ENCODE results near the gene SGCD. TPM values are rescaled to one million over a fixed set of nuclear protein-coding genes. Genes with fewer than 3 reads are reported as not detected.

Gene SGCD
- total and polyA plus RNA-seq, 9 of the 15 experiments (the other 6 are each of a cell fraction or from before 2014, with no cell fraction given): not detected

DNA sequence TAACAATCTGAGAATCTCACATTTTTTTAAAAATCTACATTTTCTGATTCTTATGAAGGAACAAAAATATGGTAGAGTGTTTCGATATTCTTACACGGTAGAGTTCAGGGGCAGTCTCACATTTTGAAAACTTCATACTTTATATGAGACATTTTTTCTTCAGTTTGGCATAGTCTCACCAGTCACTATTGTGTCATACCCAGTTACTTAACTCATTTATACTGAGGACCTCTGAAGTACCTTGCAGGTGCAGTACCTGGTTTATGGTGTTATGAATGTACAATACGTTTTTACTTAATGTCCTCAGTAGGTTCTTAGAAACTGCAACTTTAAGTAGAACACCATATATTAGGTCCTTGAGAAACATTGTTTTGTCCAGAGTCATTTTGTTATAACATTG is 196.6 kb downstream of the SGCD start:
- no peak overlapping the region for H3K9ac ChIP-seq (ENCODE audit: insufficient read depth in 1 of 2, low read depth in 2 of 2, low read length in 2 of 2)
- no peak overlapping the region for H2AFZ ChIP-seq (ENCODE audit: low read depth, low read length)
- no peaks in the 10 kb centered on the region for H3K79me2 ChIP-seq (ENCODE audit: control insufficient read depth, insufficient read depth, low read length)
- no peaks in the 10 kb centered on the region for H3K9me1 ChIP-seq (ENCODE audit: control insufficient read depth, insufficient read depth, low read length)
- FAIRE-seq (no peak), DNase-seq (ENCODE audit: extremely low read depth in 1 of 4, low spot score in 3 of 4) (no peak), ATAC-seq (no peak)
- H3K27me3 ChIP-seq (ENCODE audit: control insufficient read depth in 2 of 2, insufficient read depth in 2 of 2, low read length in 2 of 2): no peaks in the 10 kb centered on the region
- ChIA-PET POLR2A (no interaction called here), CTCF (ENCODE audit: low intra/inter-chr PET ratio) (no interaction called here)
- intact Hi-C loops (cut with micrococcal nuclease): no loop called here
- in situ Hi-C loops (cut with MboI): no loop called here
- no peak overlapping the region for H3K27ac ChIP-seq (ENCODE audit: extremely low read depth, low read depth, low read length)
- BruUV-seq (replicated peaks): no TSS peak
- no peaks in the 10 kb centered on the region for H4K20me1 ChIP-seq (replicated peaks; ENCODE audit: control insufficient read depth, insufficient read depth, low read length)
- WGBS (ENCODE audit: insufficient coverage, low coverage, missing lambda C conversion rate): 4% methylated on average over 3 of the region's 3 CpGs
- no peaks in the 10 kb centered on the region for H3K9me3 ChIP-seq (replicated peaks; ENCODE audit: control insufficient read depth, insufficient read depth, low read depth, low read length)
- H3K4me1 ChIP-seq (replicated peaks in 1 of 2; ENCODE audit: control insufficient read depth in 2 of 2, insufficient read depth in 2 of 2, low read length in 2 of 2): no peaks in the 10 kb centered on the region
- no peak overlapping the region for H3K4me2 ChIP-seq (ENCODE audit: insufficient read depth, low read length)
- no peaks in the 10 kb centered on the region for H3K36me3 ChIP-seq (ENCODE audit: control insufficient read depth, insufficient read depth, low read length)
- no peak overlapping the region for H3K4me3 ChIP-seq
- TF ChIP-seq FOXM1 (IDR thresholded peaks at IDR 0.05; ENCODE audit: low read depth) (no peak), FOXM1 (CRISPR knock-in tag; IDR thresholded peaks at IDR 0.05; ENCODE audit: low read depth) (no peak), ZBTB11 (CRISPR knock-in tag; IDR thresholded peaks at IDR 0.05) (no peak), KLF10 (CRISPR knock-in tag; IDR thresholded peaks at IDR 0.05) (no peak)
- TF ChIP-seq, protein P1, sequence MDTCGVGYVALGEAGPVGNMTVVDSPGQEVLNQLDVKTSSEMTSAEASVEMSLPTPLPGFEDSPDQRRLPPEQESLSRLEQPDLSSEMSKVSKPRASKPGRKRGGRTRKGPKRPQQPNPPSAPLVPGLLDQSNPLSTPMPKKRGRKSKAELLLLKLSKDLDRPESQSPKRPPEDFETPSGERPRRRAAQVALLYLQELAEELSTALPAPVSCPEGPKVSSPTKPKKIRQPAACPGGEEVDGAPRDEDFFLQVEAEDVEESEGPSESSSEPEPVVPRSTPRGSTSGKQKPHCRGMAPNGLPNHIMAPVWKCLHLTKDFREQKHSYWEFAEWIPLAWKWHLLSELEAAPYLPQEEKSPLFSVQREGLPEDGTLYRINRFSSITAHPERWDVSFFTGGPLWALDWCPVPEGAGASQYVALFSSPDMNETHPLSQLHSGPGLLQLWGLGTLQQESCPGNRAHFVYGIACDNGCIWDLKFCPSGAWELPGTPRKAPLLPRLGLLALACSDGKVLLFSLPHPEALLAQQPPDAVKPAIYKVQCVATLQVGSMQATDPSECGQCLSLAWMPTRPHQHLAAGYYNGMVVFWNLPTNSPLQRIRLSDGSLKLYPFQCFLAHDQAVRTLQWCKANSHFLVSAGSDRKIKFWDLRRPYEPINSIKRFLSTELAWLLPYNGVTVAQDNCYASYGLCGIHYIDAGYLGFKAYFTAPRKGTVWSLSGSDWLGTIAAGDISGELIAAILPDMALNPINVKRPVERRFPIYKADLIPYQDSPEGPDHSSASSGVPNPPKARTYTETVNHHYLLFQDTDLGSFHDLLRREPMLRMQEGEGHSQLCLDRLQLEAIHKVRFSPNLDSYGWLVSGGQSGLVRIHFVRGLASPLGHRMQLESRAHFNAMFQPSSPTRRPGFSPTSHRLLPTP (IDR thresholded peaks at IDR 0.05; ENCODE audit: borderline replicate concordance, extremely low read depth, insufficient read length): no peak
- TF ChIP-seq, protein P2, sequence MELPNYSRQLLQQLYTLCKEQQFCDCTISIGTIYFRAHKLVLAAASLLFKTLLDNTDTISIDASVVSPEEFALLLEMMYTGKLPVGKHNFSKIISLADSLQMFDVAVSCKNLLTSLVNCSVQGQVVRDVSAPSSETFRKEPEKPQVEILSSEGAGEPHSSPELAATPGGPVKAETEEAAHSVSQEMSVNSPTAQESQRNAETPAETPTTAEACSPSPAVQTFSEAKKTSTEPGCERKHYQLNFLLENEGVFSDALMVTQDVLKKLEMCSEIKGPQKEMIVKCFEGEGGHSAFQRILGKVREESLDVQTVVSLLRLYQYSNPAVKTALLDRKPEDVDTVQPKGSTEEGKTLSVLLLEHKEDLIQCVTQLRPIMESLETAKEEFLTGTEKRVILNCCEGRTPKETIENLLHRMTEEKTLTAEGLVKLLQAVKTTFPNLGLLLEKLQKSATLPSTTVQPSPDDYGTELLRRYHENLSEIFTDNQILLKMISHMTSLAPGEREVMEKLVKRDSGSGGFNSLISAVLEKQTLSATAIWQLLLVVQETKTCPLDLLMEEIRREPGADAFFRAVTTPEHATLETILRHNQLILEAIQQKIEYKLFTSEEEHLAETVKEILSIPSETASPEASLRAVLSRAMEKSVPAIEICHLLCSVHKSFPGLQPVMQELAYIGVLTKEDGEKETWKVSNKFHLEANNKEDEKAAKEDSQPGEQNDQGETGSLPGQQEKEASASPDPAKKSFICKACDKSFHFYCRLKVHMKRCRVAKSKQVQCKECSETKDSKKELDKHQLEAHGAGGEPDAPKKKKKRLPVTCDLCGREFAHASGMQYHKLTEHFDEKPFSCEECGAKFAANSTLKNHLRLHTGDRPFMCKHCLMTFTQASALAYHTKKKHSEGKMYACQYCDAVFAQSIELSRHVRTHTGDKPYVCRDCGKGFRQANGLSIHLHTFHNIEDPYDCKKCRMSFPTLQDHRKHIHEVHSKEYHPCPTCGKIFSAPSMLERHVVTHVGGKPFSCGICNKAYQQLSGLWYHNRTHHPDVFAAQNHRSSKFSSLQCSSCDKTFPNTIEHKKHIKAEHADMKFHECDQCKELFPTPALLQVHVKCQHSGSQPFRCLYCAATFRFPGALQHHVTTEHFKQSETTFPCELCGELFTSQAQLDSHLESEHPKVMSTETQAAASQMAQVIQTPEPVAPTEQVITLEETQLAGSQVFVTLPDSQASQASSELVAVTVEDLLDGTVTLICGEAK (IDR thresholded peaks at IDR 0.05): no peak
- TF ChIP-seq, protein P2 (CRISPR knock-in tag; IDR thresholded peaks at IDR 0.05): no peak
